ENCODE measurements around the gene ANKRD13B.

- TF ChIP-seq ZNF558 (tag by site-specific recombination; IDR thresholded peaks at IDR 0.05), result no peak
- TF ChIP-seq FEZF1 (tag by site-specific recombination; IDR thresholded peaks at IDR 0.05), result no peak
- TF ChIP-seq ZXDB (tag by site-specific recombination; IDR thresholded peaks at IDR 0.05), result no peak
- TF ChIP-seq ZNF510 (tag by site-specific recombination; IDR thresholded peaks at IDR 0.05; ENCODE audit: insufficient replicate concordance), result no peak
- TF ChIP-seq CTCF (tag by site-specific recombination; IDR thresholded peaks at IDR 0.05), result no peak
- TF ChIP-seq EGR2 (tag by site-specific recombination; IDR thresholded peaks at IDR 0.05; ENCODE audit: low read depth), result no peak
- TF ChIP-seq GLI4 (tag by site-specific recombination; IDR thresholded peaks at IDR 0.05), result no peak
- no peak for TF ChIP-seq PBX3 (CRISPR knock-in tag; IDR thresholded peaks at IDR 0.05)
- TF ChIP-seq TRIM28 (IDR thresholded peaks at IDR 0.05; ENCODE audit: borderline replicate concordance, low read length), result no peak
- no peak for TF ChIP-seq ZNF670 (tag by site-specific recombination; IDR thresholded peaks at IDR 0.05; ENCODE audit: low read depth)
- TF ChIP-seq ZNF776 (tag by site-specific recombination; IDR thresholded peaks at IDR 0.05; ENCODE audit: borderline replicate concordance), result no peak
Observed at GRCh38 chr17:29613856-29614255, 20.9 kb downstream of the ANKRD13B start.
